HepG2 (cell line): ENCODE results near the gene MYORG. TPM values are rescaled to one million over a fixed set of nuclear protein-coding genes. Genes with fewer than 3 reads are reported as not detected.

Experiments used
- ATAC-seq: fragments of 200-7000 bp; cut with Tn5 transposase; 3 replicates; pipeline ENCODE4 v1.9.1; 2020; ENCODE audit warnings: mild to moderate bottlenecking, moderate library complexity
- BruUV-seq: library from RNA; stranded (reverse); fragments of 400-500 nt; replicated peaks from 2 replicates; lab custom pipeline; 2021; lab: Mats Ljungman, UMichigan
- CTCF ChIA-PET: fragments of 300-600 bp; formaldehyde crosslinking; extraction: SDS; loops from one replicate; lab custom pipeline; 2021; ENCODE audit warnings: low total read pairs, inconsistent platforms, low intra/inter-chr PET ratio; lab: Yijun Ruan, JAX
- POLR2A ChIA-PET: fragments of 350-600 bp; sonication (Branson Sonifier 250); formaldehyde crosslinking; loops from one replicate; lab custom pipeline; 2020; ENCODE audit warnings: antibody characterized with exemption, inconsistent platforms; lab: Yijun Ruan, JAX
- DNase-seq: peaks from one replicate; pipeline ENCODE4 v3.0.0-alpha.2; 2015; ENCODE audit warnings: low spot score
- FAIRE-seq: peaks from 3 replicates; lab custom pipeline; 2011; peaks lifted over from hg19 to GRCh38; lab: Jason Lieb, UNC
- H2AFZ ChIP-seq: one replicate; pipeline ENCODE4 v1.6.1; 2011; ENCODE audit warnings: low read length, inconsistent platforms
- H3K27ac ChIP-seq: fragments of 300-600 bp; 3 replicates; pipeline ENCODE4 v1.8.0; 2011; ENCODE audit warnings: mixed run types, mild to moderate bottlenecking, mixed read lengths, low read length, inconsistent platforms; ENCODE audit not compliant: insufficient read depth; ENCODE audit errors: extremely low read length
- H3K27me3 ChIP-seq, 2 experiments: fragments of 200-600 bp in 1 of 2; 2 replicates in 1 of 2; 3 replicates in 1 of 2; pipeline versions ENCODE4 v1.6.0 to v1.8.0; 2011; ENCODE audit warnings: low read length in 2 of 2, mild to moderate bottlenecking in 2 of 2, moderate library complexity in 2 of 2, inconsistent platforms in 1 of 2; ENCODE audit not compliant: insufficient read depth in 2 of 2, control insufficient read depth in 1 of 2
- H3K36me3 ChIP-seq, 2 experiments: fragments of 200-600 bp in 1 of 2; replicated peaks in 1 of 2; 2 replicates in 1 of 2; 3 replicates in 1 of 2; pipeline versions ENCODE4 v1.5.1 to v1.8.0; 2011; ENCODE audit warnings: low read length in 2 of 2, inconsistent platforms in 1 of 2; ENCODE audit not compliant: insufficient read depth in 2 of 2, control insufficient read depth in 1 of 2
- H3K4me1 ChIP-seq: 2 replicates; pipeline ENCODE4 v1.5.1; 2012; ENCODE audit warnings: low read length, inconsistent platforms; ENCODE audit not compliant: insufficient read depth
- H3K4me2 ChIP-seq: 2 replicates; pipeline ENCODE4 v1.6.0; 2011; ENCODE audit warnings: low read depth, low read length, inconsistent platforms
- H3K4me3 ChIP-seq, 3 experiments: fragments of 200-600 bp in 1 of 3; sonication (generic), shearing (Covaris generic) in 1 of 3; replicated peaks in 1 of 3; 2 replicates each; pipeline ENCODE4 v1.5.1; 2011 to 2016; ENCODE audit warnings: low read length in 3 of 3, inconsistent platforms in 2 of 3, low read depth in 2 of 3, mild to moderate bottlenecking in 2 of 3, control low read depth in 1 of 3, mixed read lengths in 1 of 3; ENCODE audit not compliant: insufficient read depth in 1 of 3
- H3K79me2 ChIP-seq: one replicate; pipeline ENCODE4 v1.6.1; 2011; ENCODE audit warnings: low read length, inconsistent platforms; ENCODE audit not compliant: insufficient read depth
- H3K9ac ChIP-seq: 2 replicates; pipeline ENCODE4 v1.6.0; 2011; ENCODE audit warnings: mild to moderate bottlenecking, low read depth, low read length, inconsistent platforms; ENCODE audit not compliant: insufficient read depth
- H3K9me3 ChIP-seq: 2 replicates; pipeline ENCODE4 v1.5.1; 2012; ENCODE audit warnings: mild to moderate bottlenecking, low read length
- H4K20me1 ChIP-seq: 2 replicates; pipeline ENCODE4 v1.6.0; 2011; ENCODE audit warnings: inconsistent platforms, mild to moderate bottlenecking, low read length, moderate library complexity; ENCODE audit not compliant: insufficient read depth
- ASH2L ChIP-seq: fragments of 300-600, 200-600 bp; sonication (generic); IDR thresholded peaks from 2 replicates; pipeline ENCODE4 v1.7.0; 2017; ENCODE audit warnings: low read depth, mild to moderate bottlenecking, moderate library complexity, mixed read lengths, low read length; ENCODE audit not compliant: insufficient read length
- FOXK1 ChIP-seq: sonication (generic); formaldehyde crosslinking; IDR thresholded peaks from 2 replicates; pipeline ENCODE4 v1.4.0; 2020; ENCODE audit warnings: low read depth, missing genetic modification reagents, borderline replicate concordance
- GFI1 ChIP-seq: sonication (generic); formaldehyde crosslinking; IDR thresholded peaks from 2 replicates; pipeline ENCODE4 v1.5.0; 2020; ENCODE audit warnings: missing genetic modification reagents, mild to moderate bottlenecking, borderline replicate concordance
- HNF4G ChIP-seq, 2 experiments: sonication (generic) in 1 of 2; formaldehyde crosslinking in 1 of 2; IDR thresholded peaks; 2 replicates each; pipeline versions ENCODE4 v1.4.0 to v1.6.1; 2011 to 2020; ENCODE audit warnings: borderline replicate concordance in 2 of 2, low read depth in 2 of 2, mild to moderate bottlenecking in 2 of 2, low read length in 1 of 2, missing genetic modification reagents in 1 of 2, moderate library complexity in 1 of 2
- KAT8 ChIP-seq: IDR thresholded peaks from 2 replicates; pipeline ENCODE4 v1.6.1; 2016; ENCODE audit warnings: missing genetic modification reagents, missing compliant biosample characterization
- KDM5B ChIP-seq: sonication (generic); formaldehyde crosslinking; IDR thresholded peaks from 2 replicates; pipeline ENCODE4 v1.4.0; 2020; ENCODE audit warnings: missing genetic modification reagents, mild to moderate bottlenecking, borderline replicate concordance
- LCORL ChIP-seq, 2 experiments: fragments of 450-650 bp in 1 of 2; sonication (generic) in 1 of 2; formaldehyde crosslinking in 1 of 2; IDR thresholded peaks; 2 replicates each; pipeline versions ENCODE4 v1.5.0 to v1.6.1; 2017 to 2020; ENCODE audit warnings: antibody characterized with exemption in 1 of 2, missing genetic modification reagents in 1 of 2
- MYNN ChIP-seq: sonication (generic); formaldehyde crosslinking; IDR thresholded peaks from 2 replicates; pipeline ENCODE4 v1.4.0; 2020; ENCODE audit warnings: mild to moderate bottlenecking, low read depth, missing genetic modification reagents
- NPAS2 ChIP-seq: sonication (generic); formaldehyde crosslinking; IDR thresholded peaks from 2 replicates; pipeline ENCODE4 v1.8.0; 2022; ENCODE audit warnings: mild to moderate bottlenecking, missing genetic modification reagents, borderline replicate concordance
- PHF21A ChIP-seq: sonication (generic); formaldehyde crosslinking; IDR thresholded peaks from 2 replicates; pipeline ENCODE4 v1.5.0; 2020; ENCODE audit warnings: mild to moderate bottlenecking, missing genetic modification reagents
- RAD21 ChIP-seq: fragments of 450-650 bp; formaldehyde crosslinking; IDR thresholded peaks from 2 replicates; pipeline ENCODE4 v1.5.0; 2020; ENCODE audit warnings: mild to moderate bottlenecking
- SNAI1 ChIP-seq: sonication (generic); formaldehyde crosslinking; IDR thresholded peaks from 2 replicates; pipeline ENCODE4 v1.5.0; 2020; ENCODE audit warnings: mild to moderate bottlenecking, missing genetic modification reagents, borderline replicate concordance
- SNRNP70 ChIP-seq: fragments of 200-400 bp; formaldehyde crosslinking; IDR thresholded peaks from 2 replicates; pipeline ENCODE4 v1.6.1; 2017; ENCODE audit warnings: mild to moderate bottlenecking, low read depth, low read length, moderate library complexity
- ZBTB20 ChIP-seq: sonication (generic); formaldehyde crosslinking; IDR thresholded peaks from 2 replicates; pipeline ENCODE4 v1.8.1; 2023; ENCODE audit warnings: missing genetic modification reagents, low read depth, mild to moderate bottlenecking, borderline replicate concordance
- ZNF225 ChIP-seq: sonication (generic); formaldehyde crosslinking; IDR thresholded peaks from 2 replicates; pipeline ENCODE4 v1.4.0; 2020; ENCODE audit warnings: mild to moderate bottlenecking, missing genetic modification reagents
- ZNF781 ChIP-seq: sonication (generic); formaldehyde crosslinking; IDR thresholded peaks from 2 replicates; pipeline ENCODE4 v1.5.1; 2020; ENCODE audit warnings: borderline replicate concordance, mild to moderate bottlenecking, missing genetic modification reagents; ENCODE audit errors: not compliant biosample characterization
- WGBS: methylation state at CpG from one replicate; pipeline ENCODE4 v1.1.6; 2017; ENCODE audit warnings: low lambda C conversion rate; 5-methylcytosine and 5-hydroxymethylcytosine counted together
- in situ Hi-C: cut with HindIII; loops from 2 replicates; pipeline ENCODE4 v1.10.0; 2017; ENCODE audit warnings: low pct_unique_long_range_greater_than_20kb; ENCODE audit not compliant: extremely low pct_ligation_motif_present
- intact Hi-C: fragments of 100-400 bp; cut with micrococcal nuclease; formaldehyde crosslinking; loops from one replicate; pipeline ENCODE4 v1.10.0; 2022; ENCODE audit not compliant: unreplicated experiment
- polyA plus RNA-seq, 8 experiments: library from polyadenylated mRNA; depleted of rRNA in 3 of 8; stranded (reverse) in 7 of 8; unstranded in 1 of 8; fragments of >200 nt; fragmentation: Illumina TruSeq in 4 of 8; extraction: Trizol in 4 of 8; gene quantifications; 2 replicates each; pipeline versions ENCODE4 v1.2.1 to v1.2.3, GENCODE V29; 2011 to 2016; ENCODE audit warnings: low read depth in 4 of 8, missing spikeins in 1 of 8, mixed read lengths in 1 of 8; ENCODE audit not compliant: insufficient read depth in 1 of 8
- total RNA-seq, 5 experiments: library from RNA; depleted of rRNA; stranded (reverse); fragments of >200 nt; fragmentation: Illumina TruSeq; extraction: Trizol; gene quantifications; 2 replicates each; pipeline ENCODE4 v1.2.3, GENCODE V29; 2016; ENCODE audit warnings: low read depth in 1 of 5
- TF ChIP-seq, protein P1 (sequence below): sonication (generic); formaldehyde crosslinking; IDR thresholded peaks from 2 replicates; pipeline ENCODE4 v1.8.0; 2022; ENCODE audit warnings: missing genetic modification reagents, mild to moderate bottlenecking, borderline replicate concordance
- TF ChIP-seq, protein P2 (sequence below): sonication (generic); formaldehyde crosslinking; IDR thresholded peaks from 2 replicates; pipeline ENCODE4 v1.5.1; 2020; ENCODE audit warnings: missing genetic modification reagents, mild to moderate bottlenecking, borderline replicate concordance
- TF ChIP-seq, protein P3 (sequence below), 2 experiments: fragments of 450-650 bp in 1 of 2; sonication (generic) in 1 of 2; formaldehyde crosslinking; IDR thresholded peaks; 2 replicates each; pipeline versions ENCODE4 v1.5.0 to v1.8.0; 2020 to 2022; ENCODE audit warnings: mild to moderate bottlenecking in 1 of 2, missing genetic modification reagents in 1 of 2

MYORG gene
- total and polyA plus RNA-seq, 2 of the 13 experiments (the other 11 are each of a cell fraction or from before 2014, with no cell fraction given) = 11.1 to 22.4 TPM

GRCh38 chr9:34346873-34347799 is 29.6 kb downstream of the MYORG start:
- peak overlapping the region; percentile 23 to 48 (median 34); a peak in 5 of 6 replicates for H3K4me3 ChIP-seq
- H3K36me3 ChIP-seq = peaks cover 0 to 5% of the 10 kb centered on the region in 2 experiments; a peak in 1 of 5 replicates
- WGBS = 9% methylated on average over 14 of the region's 15 CpGs
- POLR2A ChIA-PET = interaction anchor here (0.8 to 2.9 kb wide), 8 partner anchors 8 to 33 kb away, joined by 3 to 28 read pairs (median 7); partner anchors contain the start of gene MYORG
- H3K4me2 ChIP-seq = peak overlapping the region; percentile 81
- BruUV-seq = no TSS peak
- peak overlapping the region; percentile 38 for H3K9ac ChIP-seq
- H4K20me1 ChIP-seq = no peaks in the 10 kb centered on the region
- no peaks in the 10 kb centered on the region for H3K27me3 ChIP-seq
- H3K79me2 ChIP-seq = no peaks in the 10 kb centered on the region
- CTCF ChIA-PET = no interaction called here
- in situ Hi-C loops (no loop called here), intact Hi-C loops (no loop called here)
- H3K4me1 ChIP-seq = peaks cover 90% of the 10 kb centered on the region
- FAIRE-seq (no peak), DNase-seq (peak; percentile 61), ATAC-seq (peak; percentile 73)
- no peak overlapping the region for H2AFZ ChIP-seq
- no peaks in the 10 kb centered on the region for H3K9me3 ChIP-seq
- H3K27ac ChIP-seq = peak overlapping the region; percentile 78
- peak; percentile 31; the same call in 1 of the 2 replicates for TF ChIP-seq ZBTB20
- no peak for TF ChIP-seq FOXK1
- TF ChIP-seq, protein P1, sequence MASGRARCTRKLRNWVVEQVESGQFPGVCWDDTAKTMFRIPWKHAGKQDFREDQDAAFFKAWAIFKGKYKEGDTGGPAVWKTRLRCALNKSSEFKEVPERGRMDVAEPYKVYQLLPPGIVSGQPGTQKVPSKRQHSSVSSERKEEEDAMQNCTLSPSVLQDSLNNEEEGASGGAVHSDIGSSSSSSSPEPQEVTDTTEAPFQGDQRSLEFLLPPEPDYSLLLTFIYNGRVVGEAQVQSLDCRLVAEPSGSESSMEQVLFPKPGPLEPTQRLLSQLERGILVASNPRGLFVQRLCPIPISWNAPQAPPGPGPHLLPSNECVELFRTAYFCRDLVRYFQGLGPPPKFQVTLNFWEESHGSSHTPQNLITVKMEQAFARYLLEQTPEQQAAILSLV = 0 out of 2 replicates have a peak, but pooled peaks have one; percentile 40
- TF ChIP-seq RAD21 (CRISPR knock-in tag) = no peak
- TF ChIP-seq, protein P2, sequence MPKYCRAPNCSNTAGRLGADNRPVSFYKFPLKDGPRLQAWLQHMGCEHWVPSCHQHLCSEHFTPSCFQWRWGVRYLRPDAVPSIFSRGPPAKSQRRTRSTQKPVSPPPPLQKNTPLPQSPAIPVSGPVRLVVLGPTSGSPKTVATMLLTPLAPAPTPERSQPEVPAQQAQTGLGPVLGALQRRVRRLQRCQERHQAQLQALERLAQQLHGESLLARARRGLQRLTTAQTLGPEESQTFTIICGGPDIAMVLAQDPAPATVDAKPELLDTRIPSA = 0 out of 2 replicates have a peak, but pooled peaks have one; percentile 39
- TF ChIP-seq LCORL (IDR thresholded peaks at IDR 0.05) = no peak
- no peak for TF ChIP-seq LCORL (CRISPR knock-in tag; IDR thresholded peaks at IDR 0.05)
- TF ChIP-seq ZNF781 = peak; percentile 65
- peak; percentile 12 for TF ChIP-seq ASH2L
- no peak for TF ChIP-seq KDM5B
- no peak for TF ChIP-seq SNAI1 (CRISPR knock-in tag)
- no peak for TF ChIP-seq SNRNP70
- TF ChIP-seq MYNN (CRISPR knock-in tag) = no peak
- TF ChIP-seq ZNF225 = no peak
- TF ChIP-seq, protein P3, sequence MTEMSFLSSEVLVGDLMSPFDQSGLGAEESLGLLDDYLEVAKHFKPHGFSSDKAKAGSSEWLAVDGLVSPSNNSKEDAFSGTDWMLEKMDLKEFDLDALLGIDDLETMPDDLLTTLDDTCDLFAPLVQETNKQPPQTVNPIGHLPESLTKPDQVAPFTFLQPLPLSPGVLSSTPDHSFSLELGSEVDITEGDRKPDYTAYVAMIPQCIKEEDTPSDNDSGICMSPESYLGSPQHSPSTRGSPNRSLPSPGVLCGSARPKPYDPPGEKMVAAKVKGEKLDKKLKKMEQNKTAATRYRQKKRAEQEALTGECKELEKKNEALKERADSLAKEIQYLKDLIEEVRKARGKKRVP (CRISPR knock-in tag; IDR thresholded peaks at IDR 0.05) = peak in 1 of 2 experiments; percentile 28; a peak in 1 of 4 replicates
- TF ChIP-seq GFI1 (CRISPR knock-in tag) = peak; percentile 36; the same call in 1 of the 2 replicates
- TF ChIP-seq NPAS2 = no peak
- no peak for TF ChIP-seq PHF21A (CRISPR knock-in tag)
- no peak for TF ChIP-seq KAT8
- peak; percentile 48; the same call in 1 of the 2 replicates for TF ChIP-seq HNF4G (IDR thresholded peaks at IDR 0.05; ENCODE audit: borderline replicate concordance, low read depth, low read length)
- TF ChIP-seq HNF4G (CRISPR knock-in tag; IDR thresholded peaks at IDR 0.05; ENCODE audit: borderline replicate concordance, low read depth) = no peak
